Raji (cell line): ENCODE data around the gene AKR1C4.

Experiments
- POLR2A ChIP-seq: IDR thresholded peaks from 2 replicates; pipeline ENCODE4 v1.6.1; 2011; ENCODE audit warnings: low read depth, low read length, control low read depth; ENCODE audit not compliant: insufficient read depth

The AKR1C4 gene

GRCh38 chr10:5196702-5197113 is at the start of gene AKR1C4:
Gene AKR1C4 (plus strand): TSS chr10:5196837. CDS start chr10:5196868, 31 bp downstream.
- no peak for TF ChIP-seq POLR2A

DNA sequence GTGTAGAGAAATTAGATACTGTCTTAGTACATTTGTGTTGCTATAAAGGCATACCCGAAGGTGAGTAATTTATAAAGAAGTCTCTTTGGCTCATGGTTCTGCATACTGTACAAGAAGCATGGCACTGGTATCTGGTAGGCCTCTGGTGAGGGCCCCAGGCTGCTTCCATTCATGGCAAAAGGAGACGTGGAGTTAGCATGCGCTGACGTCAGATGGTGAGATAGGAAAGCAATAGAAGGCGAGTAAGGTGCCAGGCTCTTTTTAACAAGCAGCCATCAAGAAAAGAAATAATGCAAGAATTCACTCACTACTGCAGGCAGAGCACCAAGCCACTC is 49.8 kb upstream of the AKR1C4 start:
- TF ChIP-seq POLR2A = no peak

- TF ChIP-seq POLR2A = no peak
These were observed 49.2 kb upstream of the AKR1C4 start for GRCh38 chr10:5147255-5147980.

- no peak for TF ChIP-seq POLR2A
These were observed 48.5 kb upstream of the AKR1C4 start for GRCh38 chr10:5147981-5148677.

GRCh38 chr10:5148678-5149032 is 48.0 kb upstream of the AKR1C4 start:
- no peak for TF ChIP-seq POLR2A

GRCh38 chr10:5151076-5151475 is 45.6 kb upstream of the AKR1C4 start:
- no peak for TF ChIP-seq POLR2A

DNA sequence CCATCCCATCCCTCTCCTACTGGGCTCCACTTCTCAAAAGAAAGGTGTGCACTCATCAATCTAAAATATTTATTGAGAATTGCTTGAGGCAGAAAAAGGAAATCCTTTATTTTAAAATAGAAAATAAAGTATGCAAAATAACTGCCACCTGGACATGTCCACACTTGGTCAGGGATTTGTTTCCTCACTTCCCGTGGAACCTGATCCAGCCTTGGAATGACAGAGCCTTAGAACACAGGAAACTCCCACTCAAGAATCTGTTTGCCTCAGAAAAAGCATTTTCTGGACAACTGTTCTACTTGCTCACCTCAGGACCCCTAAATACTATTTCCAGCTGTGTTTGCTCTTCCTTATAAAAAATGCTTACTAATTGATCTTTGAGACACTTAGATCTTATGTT is 40.7 kb upstream of the AKR1C4 start:
- no peak for TF ChIP-seq POLR2A

DNA sequence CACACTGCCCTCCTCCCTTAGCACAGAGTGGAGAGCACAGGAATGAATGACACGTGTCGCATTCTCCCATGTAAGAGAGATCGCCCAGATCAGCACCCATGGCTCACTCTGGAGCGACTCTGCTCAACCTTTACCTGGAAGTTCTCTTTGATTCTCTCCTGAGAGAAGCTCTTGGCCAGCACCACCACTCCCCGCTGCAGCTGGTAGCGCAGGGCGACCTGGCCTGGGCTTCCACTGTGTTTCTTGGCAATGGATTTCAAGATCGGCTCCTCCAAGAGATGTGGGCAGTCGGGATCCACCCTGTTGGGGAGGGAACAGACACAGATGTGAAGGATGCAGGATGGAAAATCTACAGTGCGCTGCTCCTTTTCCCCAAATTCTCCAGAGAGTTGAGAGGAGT is 39.1 kb upstream of the AKR1C4 start:
- no peak for TF ChIP-seq POLR2A

- TF ChIP-seq POLR2A = no peak
These were observed 37.5 kb upstream of the AKR1C4 start for GRCh38 chr10:5159126-5159525.

- TF ChIP-seq POLR2A = no peak
These were observed 33.1 kb upstream of the AKR1C4 start for GRCh38 chr10:5163487-5163886.

DNA sequence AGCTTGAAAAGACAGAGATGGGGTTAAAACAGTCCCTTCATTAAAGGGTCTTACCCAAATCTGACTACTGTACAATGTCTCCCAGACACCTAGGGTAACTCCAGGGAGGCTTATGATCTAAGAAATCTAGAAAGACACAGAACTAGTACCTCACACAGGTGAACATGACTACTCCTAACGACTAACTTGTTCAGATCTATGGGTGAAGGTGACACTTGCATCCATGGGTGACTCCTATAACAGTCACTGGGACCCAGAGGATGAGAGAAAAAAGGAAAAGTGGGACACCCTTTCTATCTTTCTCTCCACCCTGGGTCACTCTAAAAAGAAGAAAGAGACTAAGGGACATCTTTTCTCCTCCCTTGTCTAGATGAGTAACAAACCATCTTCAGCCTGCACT is 30.9 kb upstream of the AKR1C4 start:
- no peak for TF ChIP-seq POLR2A

DNA sequence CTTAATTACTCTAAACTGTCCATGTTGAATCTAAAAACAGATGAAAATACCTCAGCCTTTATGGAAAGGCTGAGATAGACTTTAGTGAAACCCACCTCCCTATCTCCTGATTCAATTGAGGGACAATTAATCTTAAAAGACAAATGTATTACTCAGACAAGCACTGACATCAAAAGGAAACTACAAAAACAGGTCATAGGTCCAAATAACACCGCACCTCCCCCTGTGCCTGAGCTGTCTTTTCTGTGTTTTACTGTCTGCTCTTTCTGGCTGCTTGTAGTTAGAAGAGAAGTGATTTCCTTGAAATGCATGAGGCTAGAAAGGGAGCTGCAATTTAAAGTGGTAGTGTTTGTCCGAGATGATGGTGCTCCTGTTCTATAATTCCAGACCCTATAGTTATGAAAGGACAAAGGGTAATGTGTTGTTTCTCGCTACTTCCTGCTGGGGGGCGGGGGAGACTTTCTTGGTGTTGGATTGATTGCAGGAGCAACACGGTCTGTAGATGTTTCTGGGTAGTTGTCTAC is 27.7 kb upstream of the AKR1C4 start:
- no peak for TF ChIP-seq POLR2A

DNA sequence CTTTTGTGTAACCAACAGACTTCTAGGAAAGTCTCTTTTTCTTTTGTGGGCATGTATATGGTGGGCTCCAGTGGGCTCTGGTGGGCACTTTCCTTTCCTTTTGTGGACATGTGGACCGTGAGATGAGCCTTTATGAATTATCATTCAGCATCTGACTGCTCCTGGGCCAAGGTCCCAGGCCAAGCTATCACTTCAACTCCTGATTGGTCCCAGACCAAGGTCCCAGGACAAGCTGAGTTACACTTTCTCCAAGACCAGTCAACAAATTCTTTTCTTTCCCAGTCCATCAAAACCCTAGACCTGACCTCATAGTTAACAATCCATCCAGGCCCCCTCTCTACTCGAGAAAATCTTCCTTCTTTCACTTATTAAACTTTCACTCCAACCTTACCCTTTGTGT is 12.7 kb upstream of the AKR1C4 start:
- no peak for TF ChIP-seq POLR2A

- TF ChIP-seq POLR2A = no peak
These were observed 11.5 kb upstream of the AKR1C4 start, which contains the start of gene AKR1C8 for GRCh38 chr10:5184987-5185775. Gene AKR1C8 (minus strand): TSS chr10:5185150. CDS start chr10:5185104, 46 bp downstream.

GRCh38 chr10:5187867-5188266 is 8.8 kb upstream of the AKR1C4 start:
- TF ChIP-seq POLR2A = no peak

DNA sequence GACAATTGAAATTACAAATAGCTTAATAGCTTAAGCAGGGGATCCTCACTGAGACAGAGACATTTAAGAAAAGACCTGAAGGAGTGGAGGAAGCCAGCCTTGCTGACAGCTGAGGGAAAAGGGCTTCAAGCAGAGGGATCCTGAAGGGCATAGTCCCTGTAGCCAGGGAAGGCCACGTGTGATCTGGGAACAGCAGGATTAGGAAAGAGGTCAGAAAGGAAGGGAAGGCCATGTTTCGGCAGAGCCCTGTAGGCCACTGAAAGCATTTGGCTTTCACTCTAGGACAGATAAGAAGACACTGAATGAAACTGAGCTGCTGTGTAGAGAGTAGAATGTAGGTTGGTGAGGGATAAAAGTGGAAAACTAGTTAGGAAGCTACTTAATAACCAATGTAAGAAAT is 8.3 kb upstream of the AKR1C4 start:
- no peak for TF ChIP-seq POLR2A
